Osteoblast (primary cell): Measurements from ENCODE around the gene TMEM256. TPM values are rescaled to one million over a fixed set of nuclear protein-coding genes. Genes with fewer than 3 reads are reported as not detected.

ENCODE experiments used
- DNase-seq: peaks from one replicate; pipeline ENCODE4 v3.0.0; 2011; ENCODE audit warnings: low spot score, mixed read lengths; ENCODE audit not compliant: insufficient read length; ENCODE audit errors: missing footprints
- H2AFZ ChIP-seq: 2 replicates; pipeline ENCODE4 v1.6.0; 2011; ENCODE audit warnings: mild to moderate bottlenecking, low read length
- H3K27ac ChIP-seq: 2 replicates; pipeline ENCODE4 v1.5.1; 2011; ENCODE audit warnings: mild to moderate bottlenecking, low read depth, low read length, moderate library complexity
- H3K27me3 ChIP-seq: 2 replicates; pipeline ENCODE4 v1.6.0; 2012; ENCODE audit warnings: mild to moderate bottlenecking, control low read depth, inconsistent platforms, low read length, moderate library complexity; ENCODE audit not compliant: insufficient read depth
- H3K36me3 ChIP-seq: 2 replicates; pipeline ENCODE4 v1.5.1; 2011; ENCODE audit warnings: mild to moderate bottlenecking, low read length, control low read depth, moderate library complexity; ENCODE audit not compliant: insufficient read depth
- H3K4me1 ChIP-seq: 2 replicates; pipeline ENCODE4 v1.5.1; 2011; ENCODE audit warnings: mild to moderate bottlenecking, low read length, control low read depth, moderate library complexity; ENCODE audit not compliant: insufficient read depth
- H3K4me2 ChIP-seq: 2 replicates; pipeline ENCODE4 v1.6.0; 2011; ENCODE audit warnings: mild to moderate bottlenecking, low read length; ENCODE audit not compliant: insufficient read depth
- H3K4me3 ChIP-seq: fragments of 200-600 bp; sonication (generic); 3 replicates; pipeline ENCODE4 v1.5.1; 2012; ENCODE audit warnings: mild to moderate bottlenecking, low read length, inconsistent platforms; ENCODE audit not compliant: insufficient read depth
- H3K79me2 ChIP-seq: 2 replicates; pipeline ENCODE4 v1.6.0; 2012; ENCODE audit warnings: mild to moderate bottlenecking, low read length, control low read depth, inconsistent platforms; ENCODE audit not compliant: insufficient read depth
- H3K9me3 ChIP-seq: 2 replicates; pipeline ENCODE4 v1.5.1; 2011; ENCODE audit warnings: low read depth, low read length, control low read depth
- H4K20me1 ChIP-seq: 2 replicates; pipeline ENCODE4 v1.6.0; 2012; ENCODE audit warnings: mild to moderate bottlenecking, low read length, control low read depth; ENCODE audit not compliant: insufficient read depth
- CTCF ChIP-seq: IDR thresholded peaks from 2 replicates; pipeline ENCODE4 v1.5.1; 2011; ENCODE audit warnings: mild to moderate bottlenecking, low read depth, low read length, moderate library complexity; ENCODE audit errors: extremely low read depth
- total RNA-seq: library from RNA; depleted of rRNA; stranded (reverse); fragments of >200 nt; gene quantifications from 2 replicates; pipeline ENCODE4 v1.2.3, GENCODE V29; 2012

TMEM256 gene
- total RNA-seq, 1 donor, result 59.4 TPM

DNA sequence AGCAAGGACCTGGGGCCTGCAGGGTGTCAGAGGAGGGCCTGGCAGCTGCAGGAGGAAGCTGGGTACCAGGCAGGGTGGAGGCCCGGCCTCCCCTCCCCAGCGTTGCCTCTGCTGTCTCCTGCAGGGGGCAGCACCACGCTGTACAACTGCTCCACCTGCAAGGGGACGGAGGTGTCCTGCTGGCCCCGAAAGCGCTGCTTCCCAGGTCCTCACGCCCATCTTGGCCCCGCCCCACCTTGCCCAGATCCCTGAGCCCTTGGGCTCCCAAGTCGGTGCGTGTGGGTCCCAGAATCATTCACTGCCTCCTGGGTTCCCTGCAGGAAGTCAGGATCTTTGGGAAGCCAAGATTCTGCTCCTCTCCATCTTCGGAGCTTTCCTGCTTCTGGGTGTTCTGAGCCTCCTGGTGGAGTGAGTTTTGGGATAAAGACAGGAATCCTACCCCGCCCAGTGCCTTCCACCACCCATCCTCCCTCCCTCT, 47.8 kb downstream of the TMEM256 start:
- no peaks in the 10 kb centered on the region for H3K9me3 ChIP-seq
- no peak overlapping the region for H3K4me3 ChIP-seq
- H4K20me1 ChIP-seq, result peaks cover 26% of the 10 kb centered on the region
- no peak overlapping the region for H3K27ac ChIP-seq
- H3K36me3 ChIP-seq, result no peaks in the 10 kb centered on the region
- H3K4me1 ChIP-seq, result peaks cover 25% of the 10 kb centered on the region
- peak; percentile 97 for DNase-seq
- no peaks in the 10 kb centered on the region for H3K27me3 ChIP-seq
- TF ChIP-seq CTCF, result peak; percentile 74
- no peak overlapping the region for H3K4me2 ChIP-seq
- no peak overlapping the region for H2AFZ ChIP-seq
- peaks cover 35% of the 10 kb centered on the region for H3K79me2 ChIP-seq

GRCh38 chr17:7355573-7355972, 48.3 kb downstream of the TMEM256 start:
- Histone ChIP-seq H3K4me1 (peaks cover 28% of the 10 kb centered on the region), H3K27me3 (no peaks in the 10 kb centered on the region), H3K9me3 (no peaks in the 10 kb centered on the region), H3K4me3 (no peak overlapping the region), H3K79me2 (peaks cover 39% of the 10 kb centered on the region), H3K36me3 (no peaks in the 10 kb centered on the region), H3K27ac (no peak overlapping the region), H4K20me1 (peaks cover 26% of the 10 kb centered on the region), H2AFZ (no peak overlapping the region), H3K4me2 (no peak overlapping the region)
- TF ChIP-seq CTCF, result no peak
- DNase-seq, result peak; percentile 22

- Histone ChIP-seq H3K4me1 (peaks cover 28% of the 10 kb centered on the region), H4K20me1 (peaks cover 26% of the 10 kb centered on the region), H3K4me2 (peak within 1 kb of the TSS; percentile 96), H2AFZ (no peak within 1 kb of the TSS), H3K4me3 (peak within 1 kb of the TSS; percentile 95), H3K36me3 (no peaks in the 10 kb centered on the region), H3K9me3 (no peaks in the 10 kb centered on the region), H3K27me3 (no peaks in the 10 kb centered on the region), H3K79me2 (peaks cover 39% of the 10 kb centered on the region), H3K27ac (peak within 1 kb of the TSS; percentile 46)
- TF ChIP-seq CTCF, result no peak
- DNase-seq, result peak; percentile 39
These were observed 48.8 kb downstream of the TMEM256 start, which contains the start of gene TMEM95 for GRCh38 chr17:7355053-7355452. Gene TMEM95, plus strand, starts transcription at chr17:7355156. Its CDS starts 49 bp downstream, at chr17:7355205.

GRCh38 chr17:7354262-7354843, 49.5 kb downstream of the TMEM256 start:
- Histone ChIP-seq H3K79me2 (peaks cover 39% of the 10 kb centered on the region), H3K4me2 (peak overlapping the region; percentile 96), H3K4me3 (peak overlapping the region; percentile 95), H2AFZ (no peak overlapping the region), H3K27me3 (no peaks in the 10 kb centered on the region), H4K20me1 (peaks cover 26% of the 10 kb centered on the region), H3K27ac (peak overlapping the region; percentile 46), H3K36me3 (no peaks in the 10 kb centered on the region), H3K9me3 (no peaks in the 10 kb centered on the region), H3K4me1 (peaks cover 35% of the 10 kb centered on the region)
- peak; percentile 89 for DNase-seq
- TF ChIP-seq CTCF, result no peak

Other genes with a start within 250 kb of the TMEM256 start
- 0.88 and 1.1 TPM in 2 replicates for gene ASGR1, start 224.7 kb downstream of the TMEM256 start, total RNA-seq
- gene DLG4, start 184.3 kb downstream of the TMEM256 start, total RNA-seq, result 10.1 and 11.8 TPM in 2 replicates
- 162 and 163 TPM in 2 replicates for gene ACADVL, start 184.2 kb downstream of the TMEM256 start, total RNA-seq
- 106 and 123 TPM in 2 replicates for gene DVL2, start 169.6 kb downstream of the TMEM256 start, total RNA-seq
- 53.2 and 55.4 TPM in 2 replicates for gene PHF23, start 164.6 kb downstream of the TMEM256 start, total RNA-seq
- gene GABARAP, start 161.6 kb downstream of the TMEM256 start, total RNA-seq, result 396 and 422 TPM in 2 replicates
- gene CTDNEP1, start 152.4 kb downstream of the TMEM256 start, total RNA-seq, result 29.8 and 31.8 TPM in 2 replicates
- gene ELP5, start 151.9 kb downstream of the TMEM256 start, total RNA-seq, result 21.7 and 26.2 TPM in 2 replicates
- 0.36 and 1.8 TPM in 2 replicates for gene CLDN7, start 141.6 kb downstream of the TMEM256 start, total RNA-seq
- gene SLC2A4, start 122.4 kb downstream of the TMEM256 start, total RNA-seq, result under 0.01 and 0.29 TPM in 2 replicates
- gene YBX2, start 109.5 kb downstream of the TMEM256 start, total RNA-seq, result under 0.01 TPM in 1 of 2 replicates, not detected in the other
- gene EIF5A, start 96.5 kb downstream of the TMEM256 start, total RNA-seq, result 436 and 491 TPM in 2 replicates
- 46.9 and 48.1 TPM in 2 replicates for gene GPS2, start 88.7 kb downstream of the TMEM256 start, total RNA-seq
- 14.7 and 18.8 TPM in 2 replicates for gene NEURL4, start 74.8 kb downstream of the TMEM256 start, total RNA-seq
- gene ACAP1, start 67.6 kb downstream of the TMEM256 start, total RNA-seq, result 0.59 TPM in 1 of 2 replicates, not detected in the other
- 11.5 and 11.9 TPM in 2 replicates for gene KCTD11, start 51.9 kb downstream of the TMEM256 start, total RNA-seq
- not detected in 2 replicates for gene TMEM95, start 48.9 kb downstream of the TMEM256 start, total RNA-seq
- 0.36 TPM in 1 of 2 replicates, not detected in the other for gene TNK1, start 23.0 kb downstream of the TMEM256 start, total RNA-seq
- gene PLSCR3, start 9.6 kb downstream of the TMEM256 start, total RNA-seq, result 19.4 and 27.9 TPM in 2 replicates
- 5.3 and 5.8 TPM in 2 replicates for gene NLGN2, start 3.7 kb upstream of the TMEM256 start, total RNA-seq
- not detected in 2 replicates for gene SPEM1, start 16.2 kb upstream of the TMEM256 start, total RNA-seq
- not detected in 2 replicates for gene SPEM2, start 21.5 kb upstream of the TMEM256 start, total RNA-seq
- gene SPEM3, start 24.8 kb upstream of the TMEM256 start, total RNA-seq, result not detected in 2 replicates
- 1.2 and 1.8 TPM in 2 replicates for gene TMEM102, start 31.3 kb upstream of the TMEM256 start, total RNA-seq
- gene FGF11, start 35.4 kb upstream of the TMEM256 start, total RNA-seq, result 0.29 and 0.36 TPM in 2 replicates
- 5.3 and 5.4 TPM in 2 replicates for gene CHRNB1, start 41.0 kb upstream of the TMEM256 start, total RNA-seq
- 36.2 and 36.5 TPM in 2 replicates for gene ZBTB4, start 75.5 kb upstream of the TMEM256 start, total RNA-seq
- not detected in 2 replicates for gene SLC35G6, start 77.3 kb upstream of the TMEM256 start, total RNA-seq
- gene POLR2A, start 80.3 kb upstream of the TMEM256 start, total RNA-seq, result 95.9 and 101 TPM in 2 replicates
- 11.2 and 12.7 TPM in 2 replicates for gene TNFSF12, start 145.0 kb upstream of the TMEM256 start, total RNA-seq
- gene TNFSF13, start 154.7 kb upstream of the TMEM256 start, total RNA-seq, result 0.59 and 1.1 TPM in 2 replicates
- 54.2 and 68.0 TPM in 2 replicates for gene SENP3, start 157.8 kb upstream of the TMEM256 start, total RNA-seq
- gene CD68, start 175.5 kb upstream of the TMEM256 start, total RNA-seq, result 31.8 and 55.7 TPM in 2 replicates
- gene MPDU1, start 179.8 kb upstream of the TMEM256 start, total RNA-seq, result 60.1 and 64.1 TPM in 2 replicates
- 0.59 and 0.72 TPM in 2 replicates for gene SOX15, start 186.0 kb upstream of the TMEM256 start, total RNA-seq
- gene FXR2, start 210.8 kb upstream of the TMEM256 start, total RNA-seq, result 41.8 and 42.7 TPM in 2 replicates
- 41.3 and 52.5 TPM in 2 replicates for gene SAT2, start 223.7 kb upstream of the TMEM256 start, total RNA-seq
- gene SHBG, start 226.0 kb upstream of the TMEM256 start, total RNA-seq, result 0.36 and 0.88 TPM in 2 replicates
- under 0.01 TPM in 1 of 2 replicates, not detected in the other for gene ATP1B2, start 246.8 kb upstream of the TMEM256 start, total RNA-seq